ENCODE results near the gene DLAT.
A peak's percentile ranks its signal among the peaks of the same experiment; 100 is the strongest.

Gene DLAT

DNA sequence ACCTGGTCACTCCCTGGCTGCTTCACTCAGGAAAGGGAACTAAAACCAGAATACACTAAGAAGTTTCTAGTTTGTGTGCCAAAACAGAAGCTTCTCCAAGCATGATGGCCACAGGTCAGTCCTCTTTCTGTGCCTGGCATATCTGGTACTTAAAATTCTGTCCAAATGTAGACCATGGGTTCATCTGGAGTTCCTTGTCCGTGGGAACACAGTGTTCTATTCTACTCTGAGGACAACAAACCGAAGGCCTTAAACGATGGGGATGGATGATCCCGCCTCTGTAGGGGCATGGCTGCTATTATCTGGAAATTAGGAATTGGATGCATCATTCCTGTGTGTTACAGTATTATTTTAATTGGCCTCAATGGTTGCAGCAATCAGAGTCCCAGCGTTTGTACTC, 6.1 kb upstream of the DLAT start:
- CTCF ChIA-PET = interaction anchor here (0.7 kb wide), 1 partner anchor 150 kb away, joined by 3 read pairs; no protein-coding TSS in a partner anchor
- POLR2A ChIA-PET = no interaction called here
- no peak overlapping the region for H3K4me3 ChIP-seq (ENCODE audit: low read depth, low read length)
- no peaks in the 10 kb centered on the region for H3K4me1 ChIP-seq (ENCODE audit: control insufficient read depth, insufficient read depth, low read length)
- no peaks in the 10 kb centered on the region for H3K9me3 ChIP-seq (ENCODE audit: control insufficient read depth, insufficient read depth, low read depth, low read length)
- peaks cover 0 to 28% of the 10 kb centered on the region in 2 experiments; a peak in 1 of 3 replicates for H3K36me3 ChIP-seq (ENCODE audit: control insufficient read depth in 2 of 2, insufficient read depth in 1 of 2, low read length in 2 of 2)
- no peak overlapping the region for H3K27ac ChIP-seq (ENCODE audit: extremely low read depth, low read depth, low read length)
- TF ChIP-seq KLF7 (tag by site-specific recombination; IDR thresholded peaks at IDR 0.05; ENCODE audit: borderline replicate concordance) = no peak
- TF ChIP-seq FEZF1 (tag by site-specific recombination; IDR thresholded peaks at IDR 0.05) = no peak
- no peak for TF ChIP-seq ZNF112 (tag by site-specific recombination; IDR thresholded peaks at IDR 0.05)

GRCh38 chr11:112023104-112023503, 2.1 kb upstream of the DLAT start:
- no peaks in the 10 kb centered on the region for H3K4me1 ChIP-seq (ENCODE audit: control insufficient read depth, insufficient read depth, low read length)
- TF ChIP-seq ZNF423 (tag by site-specific recombination; IDR thresholded peaks at IDR 0.05) = no peak
- TF ChIP-seq ZNF214 (tag by site-specific recombination; IDR thresholded peaks at IDR 0.05; ENCODE audit: borderline replicate concordance) = no peak
- TF ChIP-seq ZBTB7A (tag by site-specific recombination; IDR thresholded peaks at IDR 0.05; ENCODE audit: low read depth) = no peak
- TF ChIP-seq, protein P1, sequence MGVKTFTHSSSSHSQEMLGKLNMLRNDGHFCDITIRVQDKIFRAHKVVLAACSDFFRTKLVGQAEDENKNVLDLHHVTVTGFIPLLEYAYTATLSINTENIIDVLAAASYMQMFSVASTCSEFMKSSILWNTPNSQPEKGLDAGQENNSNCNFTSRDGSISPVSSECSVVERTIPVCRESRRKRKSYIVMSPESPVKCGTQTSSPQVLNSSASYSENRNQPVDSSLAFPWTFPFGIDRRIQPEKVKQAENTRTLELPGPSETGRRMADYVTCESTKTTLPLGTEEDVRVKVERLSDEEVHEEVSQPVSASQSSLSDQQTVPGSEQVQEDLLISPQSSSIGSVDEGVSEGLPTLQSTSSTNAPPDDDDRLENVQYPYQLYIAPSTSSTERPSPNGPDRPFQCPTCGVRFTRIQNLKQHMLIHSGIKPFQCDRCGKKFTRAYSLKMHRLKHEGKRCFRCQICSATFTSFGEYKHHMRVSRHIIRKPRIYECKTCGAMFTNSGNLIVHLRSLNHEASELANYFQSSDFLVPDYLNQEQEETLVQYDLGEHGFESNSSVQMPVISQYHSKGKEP (tag by site-specific recombination; IDR thresholded peaks at IDR 0.05) = no peak
- TF ChIP-seq ZNF488 (tag by site-specific recombination; IDR thresholded peaks at IDR 0.05) = no peak
- no peak for TF ChIP-seq ZNF692 (tag by site-specific recombination; IDR thresholded peaks at IDR 0.05)
- no peak overlapping the region for H3K4me3 ChIP-seq (ENCODE audit: low read depth, low read length)
- no peaks in the 10 kb centered on the region for H3K9me3 ChIP-seq (ENCODE audit: control insufficient read depth, insufficient read depth, low read depth, low read length)
- ChIA-PET POLR2A (interaction anchor here (0.9 kb wide), 1 partner anchor 96 kb away, joined by 3 read pairs; no protein-coding TSS in a partner anchor), CTCF (interaction anchor here (0.5 to 2.4 kb wide), 5 partner anchors 26 to 423 kb away, joined by 3 to 10 read pairs (median 4); no protein-coding TSS in a partner anchor)
- H3K36me3 ChIP-seq (ENCODE audit: control insufficient read depth in 2 of 2, insufficient read depth in 1 of 2, low read length in 2 of 2) = peaks cover 0 to 29% of the 10 kb centered on the region in 2 experiments; a peak in 1 of 3 replicates
- H3K27ac ChIP-seq (ENCODE audit: extremely low read depth, low read depth, low read length) = no peak overlapping the region

- no peaks in the 10 kb centered on the region for H3K4me1 ChIP-seq (ENCODE audit: control insufficient read depth, insufficient read depth, low read length)
- H3K4me3 ChIP-seq (ENCODE audit: low read depth, low read length) = peak overlapping the region; percentile 98
- H3K9me3 ChIP-seq (ENCODE audit: control insufficient read depth, insufficient read depth, low read depth, low read length) = no peaks in the 10 kb centered on the region
- H3K36me3 ChIP-seq (ENCODE audit: control insufficient read depth in 2 of 2, insufficient read depth in 1 of 2, low read length in 2 of 2) = peaks cover 0 to 35% of the 10 kb centered on the region in 2 experiments; a peak in 1 of 3 replicates
- CTCF ChIA-PET = interaction anchor here (0.6 to 2.4 kb wide), 5 partner anchors 89 to 192 kb away, joined by 3 to 10 read pairs (median 4); partner anchors contain the start of gene ALG9
- peak overlapping the region; percentile 77; the same call in 1 of the 2 replicates for H3K27ac ChIP-seq (ENCODE audit: extremely low read depth, low read depth, low read length)
- POLR2A ChIA-PET = interaction anchor here (0.7 to 1.0 kb wide), 3 partner anchors 15 to 90 kb away, joined by 3 read pairs; no protein-coding TSS in a partner anchor
- TF ChIP-seq ZNF600 (tag by site-specific recombination; IDR thresholded peaks at IDR 0.05) = no peak
- TF ChIP-seq, protein P2, sequence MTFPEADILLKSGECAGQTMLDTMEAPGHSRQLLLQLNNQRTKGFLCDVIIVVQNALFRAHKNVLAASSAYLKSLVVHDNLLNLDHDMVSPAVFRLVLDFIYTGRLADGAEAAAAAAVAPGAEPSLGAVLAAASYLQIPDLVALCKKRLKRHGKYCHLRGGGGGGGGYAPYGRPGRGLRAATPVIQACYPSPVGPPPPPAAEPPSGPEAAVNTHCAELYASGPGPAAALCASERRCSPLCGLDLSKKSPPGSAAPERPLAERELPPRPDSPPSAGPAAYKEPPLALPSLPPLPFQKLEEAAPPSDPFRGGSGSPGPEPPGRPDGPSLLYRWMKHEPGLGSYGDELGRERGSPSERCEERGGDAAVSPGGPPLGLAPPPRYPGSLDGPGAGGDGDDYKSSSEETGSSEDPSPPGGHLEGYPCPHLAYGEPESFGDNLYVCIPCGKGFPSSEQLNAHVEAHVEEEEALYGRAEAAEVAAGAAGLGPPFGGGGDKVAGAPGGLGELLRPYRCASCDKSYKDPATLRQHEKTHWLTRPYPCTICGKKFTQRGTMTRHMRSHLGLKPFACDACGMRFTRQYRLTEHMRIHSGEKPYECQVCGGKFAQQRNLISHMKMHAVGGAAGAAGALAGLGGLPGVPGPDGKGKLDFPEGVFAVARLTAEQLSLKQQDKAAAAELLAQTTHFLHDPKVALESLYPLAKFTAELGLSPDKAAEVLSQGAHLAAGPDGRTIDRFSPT (tag by site-specific recombination; IDR thresholded peaks at IDR 0.05) = no peak
- TF ChIP-seq ZNF548 (tag by site-specific recombination; IDR thresholded peaks at IDR 0.05) = no peak
- TF ChIP-seq ZFP3 (tag by site-specific recombination; IDR thresholded peaks at IDR 0.05; ENCODE audit: low read depth) = no peak
- TF ChIP-seq ZNF626 (tag by site-specific recombination; IDR thresholded peaks at IDR 0.05) = no peak
- TF ChIP-seq, protein P3, sequence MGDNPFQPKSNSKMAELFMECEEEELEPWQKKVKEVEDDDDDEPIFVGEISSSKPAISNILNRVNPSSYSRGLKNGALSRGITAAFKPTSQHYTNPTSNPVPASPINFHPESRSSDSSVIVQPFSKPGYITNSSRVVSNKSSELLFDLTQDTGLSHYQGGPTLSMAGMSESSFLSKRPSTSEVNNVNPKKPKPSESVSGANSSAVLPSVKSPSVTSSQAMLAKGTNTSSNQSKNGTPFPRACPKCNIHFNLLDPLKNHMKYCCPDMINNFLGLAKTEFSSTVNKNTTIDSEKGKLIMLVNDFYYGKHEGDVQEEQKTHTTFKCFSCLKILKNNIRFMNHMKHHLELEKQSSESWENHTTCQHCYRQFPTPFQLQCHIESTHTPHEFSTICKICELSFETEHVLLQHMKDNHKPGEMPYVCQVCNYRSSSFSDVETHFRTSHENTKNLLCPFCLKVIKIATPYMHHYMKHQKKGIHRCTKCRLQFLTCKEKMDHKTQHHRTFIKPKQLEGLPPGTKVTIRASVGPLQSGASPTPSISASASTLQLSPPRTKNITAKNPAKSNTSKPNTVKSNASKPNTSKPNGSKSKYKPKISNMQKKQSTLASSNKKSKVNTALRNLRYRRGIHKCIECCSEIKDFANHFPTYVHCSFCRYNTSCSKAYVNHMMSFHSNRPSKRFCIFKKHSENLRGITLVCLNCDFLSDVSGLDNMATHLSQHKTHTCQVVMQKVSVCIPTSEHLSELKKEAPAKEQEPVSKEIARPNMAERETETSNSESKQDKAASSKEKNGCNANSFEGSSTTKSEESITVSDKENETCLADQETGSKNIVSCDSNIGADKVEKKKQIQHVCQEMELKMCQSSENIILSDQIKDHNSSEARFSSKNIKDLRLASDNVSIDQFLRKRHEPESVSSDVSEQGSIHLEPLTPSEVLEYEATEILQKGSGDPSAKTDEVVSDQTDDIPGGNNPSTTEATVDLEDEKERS (tag by site-specific recombination; IDR thresholded peaks at IDR 0.05) = no peak
- TF ChIP-seq PRDM6 (tag by site-specific recombination; IDR thresholded peaks at IDR 0.05) = no peak
- no peak for TF ChIP-seq ZNF19 (tag by site-specific recombination; IDR thresholded peaks at IDR 0.05; ENCODE audit: low read depth)
- TF ChIP-seq ZNF610 (tag by site-specific recombination; IDR thresholded peaks at IDR 0.05; ENCODE audit: borderline replicate concordance) = no peak
- TF ChIP-seq ZNF132 (tag by site-specific recombination; IDR thresholded peaks at IDR 0.05; ENCODE audit: borderline replicate concordance) = no peak
Measured at GRCh38 chr11:112024178-112024772, 933 bp upstream of the DLAT start.

Data from HEK293 (cell line).